Kasumi-1 (cell line): ENCODE data around the gene ANKLE2.
"Not testable (repeated sequence)": the region's sequence is repeated elsewhere in the genome, so short reads cannot be mapped to it uniquely, and the experiment has no call there.

ENCODE experiments used
- DNase-seq, 2 experiments: peaks; one replicate each; lab custom pipeline; 2025; lab: John Stamatoyannopoulos, UW

ANKLE2 gene

DNA sequence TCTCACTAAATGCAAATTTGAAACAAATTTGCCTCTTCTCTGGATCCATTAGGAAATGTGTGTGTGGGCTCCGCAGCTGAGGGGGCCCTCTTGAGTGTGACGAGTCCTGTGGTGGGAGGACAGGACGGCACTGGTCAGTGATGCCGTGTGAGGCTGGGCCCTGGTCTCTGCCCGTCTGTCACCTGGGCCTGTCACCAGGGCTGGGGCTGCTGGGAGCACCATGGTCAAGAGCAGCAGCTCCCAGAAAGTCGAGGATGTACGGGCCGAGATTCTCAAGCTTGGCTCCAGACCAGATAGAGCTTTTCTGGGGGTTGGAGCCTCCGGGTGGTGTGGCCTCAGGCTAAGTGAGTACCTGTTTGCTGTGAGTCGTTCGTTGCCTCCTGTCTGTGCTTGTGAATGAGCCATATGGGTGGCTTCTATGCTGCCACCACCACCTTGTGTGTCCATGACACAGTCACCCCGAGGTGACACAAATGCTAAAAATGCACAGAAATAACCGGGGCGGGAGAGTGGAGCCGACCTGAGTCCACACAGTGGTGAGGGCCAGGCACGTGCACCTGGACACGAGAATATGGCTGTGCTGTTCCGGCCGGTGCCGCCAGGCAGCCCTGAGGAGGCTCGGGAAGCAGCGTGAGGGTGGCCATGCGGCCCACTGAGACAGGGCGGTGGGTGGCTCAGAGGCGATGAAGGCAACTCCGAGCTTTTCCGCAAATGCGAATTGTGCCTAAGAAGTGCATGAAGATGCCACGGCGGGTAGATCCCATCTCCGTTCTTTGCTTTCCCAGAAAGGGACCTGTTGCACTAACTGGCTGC is 42.3 kb downstream of the ANKLE2 start:
- no peak for DNase-seq

DNA sequence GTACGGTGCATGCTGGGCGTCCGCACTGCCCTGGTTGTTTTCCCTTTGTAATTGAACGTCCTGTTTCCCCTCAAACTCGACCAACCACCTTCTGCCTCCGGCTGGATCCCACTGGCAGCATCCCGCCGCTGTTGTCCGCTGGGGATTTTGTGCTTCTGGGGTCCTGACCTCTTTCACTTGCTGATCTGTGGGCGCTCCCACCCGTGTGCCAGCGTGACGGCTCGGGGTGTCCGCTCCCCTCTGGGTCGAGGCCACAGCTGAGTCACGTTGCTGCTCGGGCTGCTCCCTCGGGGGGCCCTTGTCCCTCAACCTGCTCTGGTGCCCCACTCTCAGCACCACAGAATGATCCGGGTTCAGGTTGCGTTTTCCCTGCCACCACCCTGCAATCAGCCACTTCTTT is 43.0 kb downstream of the ANKLE2 start:
- no peak for DNase-seq

DNA sequence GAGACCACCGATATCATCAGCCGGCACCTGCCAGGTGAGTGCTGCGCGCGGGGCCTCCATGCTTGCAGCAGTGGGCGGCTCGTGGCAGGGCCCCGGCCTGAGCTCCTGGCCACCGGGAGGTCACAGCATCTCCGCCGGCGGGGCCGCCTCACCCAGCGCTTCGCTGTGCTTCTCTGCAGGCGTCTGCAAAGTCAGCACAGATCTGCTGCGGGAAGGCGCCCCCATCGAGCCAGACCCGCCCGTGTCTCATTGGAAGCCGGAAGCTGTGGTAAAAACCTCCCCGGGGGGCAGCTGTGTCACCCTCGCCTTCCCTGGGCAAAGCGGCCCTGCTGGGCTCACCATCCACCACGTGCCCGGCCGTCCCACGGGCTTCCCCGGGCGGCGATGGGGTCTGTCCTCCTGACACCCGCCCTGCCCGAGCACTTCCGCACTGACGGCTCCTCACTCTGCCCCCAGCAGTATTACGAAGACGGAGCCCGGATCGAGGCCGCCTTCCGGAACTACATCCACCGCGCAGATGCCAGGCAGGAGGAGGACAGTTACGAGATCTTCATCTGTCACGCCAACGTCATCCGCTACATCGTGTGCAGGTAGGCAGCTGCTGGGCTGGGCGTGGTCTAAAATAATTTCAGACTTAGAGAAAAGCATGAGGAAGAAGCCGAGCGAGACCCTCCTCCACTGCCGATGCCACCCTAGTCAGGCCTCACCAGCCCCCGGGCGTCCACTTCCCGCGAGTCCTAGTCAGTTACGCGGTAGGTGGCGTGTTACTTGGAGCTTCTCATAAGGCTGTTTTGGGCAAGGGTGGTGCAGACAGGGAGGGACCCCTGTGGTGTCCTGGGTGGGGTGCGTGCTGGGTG is 43.9 kb downstream of the ANKLE2 start:
- DNase-seq, result peak; percentile 77 to 88

DNA sequence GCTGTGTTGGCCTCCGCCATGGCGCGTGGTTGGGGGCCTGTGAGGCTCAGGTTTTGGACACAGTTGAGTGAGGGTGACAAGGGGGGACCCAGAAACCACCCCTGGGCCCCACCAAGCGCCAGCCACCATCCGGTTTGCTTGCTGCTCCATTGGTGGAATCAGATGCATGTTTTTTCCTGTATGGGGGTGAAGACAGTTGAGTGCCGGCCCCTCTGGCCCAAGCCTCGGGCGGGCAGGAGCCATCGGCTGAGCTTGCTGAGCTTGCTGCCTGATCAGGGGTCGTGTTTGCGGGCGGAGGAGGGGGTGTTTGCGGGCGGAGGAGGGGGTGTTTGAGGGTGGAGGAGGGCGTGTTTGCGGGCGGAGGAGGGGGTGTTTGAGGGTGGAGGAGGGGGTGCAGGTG is 44.6 kb downstream of the ANKLE2 start:
- DNase-seq, result no peak

DNA sequence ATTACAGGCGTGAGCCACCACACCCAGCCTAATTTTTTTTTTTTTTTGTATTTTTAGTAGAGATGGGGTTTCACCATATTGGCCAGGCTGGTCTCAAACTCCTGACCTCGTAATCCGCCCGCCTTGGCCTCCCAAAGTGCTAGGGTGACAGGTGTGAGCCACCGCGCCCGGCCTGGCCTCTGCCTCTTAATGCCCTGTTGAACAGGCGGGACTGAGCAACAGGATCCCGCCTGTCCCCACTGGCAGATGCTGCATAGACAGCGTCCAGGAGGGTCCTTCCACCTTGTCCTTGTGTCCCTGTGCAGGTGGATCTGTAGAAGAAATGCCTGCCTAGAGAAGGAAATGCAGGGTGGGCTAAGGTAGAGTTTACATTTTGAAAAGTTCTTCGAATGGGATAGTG is 45.3 kb downstream of the ANKLE2 start:
- DNase-seq, result no peak

DNA sequence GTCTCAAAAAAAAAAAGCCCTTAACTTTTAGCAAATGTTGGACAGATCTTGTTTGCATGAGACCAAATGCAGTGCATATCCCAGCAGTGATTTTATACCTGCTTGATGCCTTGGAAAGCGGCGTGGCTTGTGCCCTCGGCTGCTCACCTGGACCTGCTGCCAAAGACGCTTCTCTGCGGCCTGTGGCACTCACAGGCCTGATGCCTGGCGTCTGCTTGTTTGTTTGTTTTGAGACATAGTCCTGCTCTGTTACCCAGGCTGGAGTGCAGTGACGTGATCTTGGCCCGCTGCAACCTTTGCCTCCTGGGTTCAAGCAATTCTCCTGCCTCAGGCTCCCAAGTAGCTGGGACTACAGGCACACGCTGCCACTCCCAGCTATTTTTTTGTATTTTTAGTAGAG is 45.8 kb downstream of the ANKLE2 start:
- no peak for DNase-seq

DNA sequence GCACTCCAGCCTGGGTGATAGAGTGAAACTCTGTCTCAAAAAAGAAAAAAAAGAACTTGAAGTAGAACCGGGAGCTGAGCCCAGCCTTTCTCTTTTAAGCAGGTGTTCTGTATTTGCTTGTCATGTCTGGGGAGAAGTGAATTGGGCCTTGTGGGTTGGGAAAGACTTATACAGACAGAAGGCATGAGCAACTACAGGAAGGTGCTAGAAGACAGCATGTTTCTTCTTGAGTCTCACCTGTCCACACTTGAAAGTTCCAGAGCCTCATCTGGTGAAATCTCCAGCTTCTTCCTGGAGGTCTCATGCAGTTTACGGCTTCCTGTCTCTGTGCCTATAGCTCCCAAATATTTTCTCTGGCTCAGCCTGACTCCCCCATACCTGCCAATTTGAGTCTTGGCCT is 48.5 kb downstream of the ANKLE2 start:
- no peak for DNase-seq

DNA sequence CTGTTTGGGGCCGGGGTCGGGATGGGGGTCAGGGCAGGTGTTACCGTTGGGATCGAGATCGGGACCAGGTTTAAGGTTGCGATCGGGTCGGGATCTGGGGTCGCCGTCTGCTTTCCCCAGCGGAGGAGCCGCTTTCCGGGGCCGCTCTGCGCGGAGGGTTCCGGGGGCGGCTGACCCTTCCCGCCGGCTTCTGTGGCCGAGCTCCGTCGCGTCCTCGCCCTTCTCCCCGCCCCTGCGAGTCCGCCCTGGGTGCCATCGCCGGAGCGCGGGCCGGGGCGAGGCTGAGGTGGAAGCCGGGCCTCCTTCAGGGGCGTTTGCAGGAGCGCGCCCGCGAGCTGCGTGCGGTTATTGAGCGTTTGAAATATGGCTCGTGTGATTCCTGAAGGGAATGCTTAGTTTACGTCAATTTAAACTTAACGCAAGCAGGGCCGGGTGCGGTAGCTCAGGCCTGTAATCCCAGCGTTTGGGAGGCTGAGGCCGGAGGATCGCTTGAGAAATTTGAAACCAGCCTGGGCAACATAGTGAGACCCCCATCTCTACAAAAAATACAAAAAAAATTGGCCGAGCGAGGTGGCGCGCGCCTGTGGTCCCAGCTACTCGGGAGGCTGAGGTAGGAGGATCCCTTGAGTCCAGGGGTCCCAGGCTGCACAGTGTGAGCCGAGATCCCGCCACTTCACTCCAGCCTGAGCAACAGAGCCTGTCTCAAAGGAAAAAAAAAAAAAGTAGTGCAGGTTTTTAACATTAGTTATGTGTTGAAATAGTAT is 50.4 kb downstream of the ANKLE2 start:
- DNase-seq, result no peak

DNA sequence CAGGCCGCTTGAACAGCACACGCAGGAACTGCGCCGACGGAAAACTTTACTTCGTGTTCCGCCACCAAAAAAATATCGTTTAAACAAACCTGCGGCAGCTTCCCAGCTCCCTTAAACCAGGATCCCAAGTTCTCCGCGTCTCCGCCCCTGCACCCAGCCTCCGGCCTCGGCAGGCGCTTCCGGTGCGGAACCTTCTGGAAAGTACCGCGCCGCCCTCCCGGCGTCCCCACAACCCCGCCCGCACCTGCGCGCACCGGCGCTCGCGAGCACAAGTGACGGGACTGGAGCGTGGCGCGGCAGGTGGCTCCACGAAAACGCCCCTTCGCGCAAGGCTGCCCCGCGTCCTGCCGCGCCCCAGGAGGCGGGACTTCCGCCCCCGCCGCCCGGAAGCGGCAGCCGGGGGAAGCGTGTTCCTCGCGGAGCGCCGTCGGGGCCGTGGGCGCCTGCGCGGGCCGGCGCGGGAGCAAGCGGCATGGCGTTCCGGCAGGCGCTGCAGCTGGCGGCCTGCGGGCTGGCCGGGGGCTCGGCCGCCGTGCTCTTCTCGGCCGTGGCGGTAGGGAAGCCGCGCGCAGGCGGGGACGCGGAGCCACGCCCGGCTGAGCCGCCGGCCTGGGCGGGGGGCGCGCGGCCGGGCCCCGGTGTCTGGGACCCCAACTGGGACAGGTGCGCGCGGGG is 51.1 kb downstream of the ANKLE2 start, which contains the start of gene PGAM5:
Gene PGAM5, plus strand, starts transcription at position 438 of the 675 bp plus-strand sequence. Its CDS starts 35 bp downstream, at position 473.
- peak; percentile 73 to 75 for DNase-seq

DNA sequence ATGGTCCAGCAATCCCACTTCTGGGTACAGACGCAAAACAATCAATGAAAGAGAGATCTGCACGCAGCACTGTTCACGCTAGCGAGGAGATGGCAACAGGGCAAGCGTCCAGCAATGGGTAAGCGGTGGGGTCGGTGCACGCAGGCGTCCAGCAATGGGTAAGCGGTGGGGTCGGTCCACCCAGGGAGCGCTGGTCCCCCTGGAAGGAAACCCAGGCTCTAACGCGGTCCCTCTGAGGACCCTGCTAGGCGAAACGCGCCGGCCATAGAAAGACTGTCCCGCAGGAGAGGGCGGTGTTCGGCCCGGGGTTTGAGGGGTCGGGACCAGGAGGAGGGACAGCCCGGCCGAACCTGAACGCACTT is 51.6 kb downstream of the ANKLE2 start:
- peak in 1 of 2 experiments; percentile 54 for DNase-seq

DNA sequence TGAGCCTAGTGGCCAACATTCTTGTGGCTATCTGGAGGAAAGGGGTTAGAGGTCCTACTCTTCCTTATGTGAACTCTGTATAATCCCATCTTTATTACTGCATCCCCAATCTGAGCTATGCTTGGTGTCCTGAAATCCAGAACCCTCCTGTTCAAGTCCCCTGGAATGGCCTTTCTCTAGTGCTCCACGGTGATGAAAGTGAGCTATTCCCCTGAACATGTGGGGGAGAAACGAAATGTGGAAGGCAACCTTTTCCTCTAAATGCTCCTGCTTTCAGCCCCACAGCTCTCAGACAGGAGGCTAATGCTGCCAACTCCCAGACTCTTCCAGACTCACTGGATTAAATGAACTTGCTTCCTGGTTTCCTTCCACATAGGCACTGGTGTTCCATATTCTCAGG is 53.5 kb downstream of the ANKLE2 start:
- no peak for DNase-seq

DNA sequence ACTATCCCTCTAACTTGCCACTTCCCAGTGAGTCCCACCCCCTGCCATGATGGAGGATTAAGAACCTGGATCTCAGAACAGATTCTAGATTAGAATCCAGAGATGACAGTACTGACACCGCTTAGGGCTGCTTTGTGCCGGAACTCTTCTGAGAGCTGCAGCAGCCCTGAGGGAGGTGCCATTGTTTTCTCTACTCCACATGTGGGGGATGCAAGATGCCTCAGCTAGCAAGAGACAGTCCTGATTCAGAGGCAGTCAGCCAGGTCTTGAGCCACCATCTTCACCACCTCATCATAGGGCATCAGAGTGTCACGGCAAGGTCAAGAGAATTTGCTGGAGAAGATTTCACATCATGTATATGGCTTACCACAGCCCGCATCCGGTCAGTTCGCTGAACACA is 54.4 kb downstream of the ANKLE2 start:
- no peak for DNase-seq

DNA sequence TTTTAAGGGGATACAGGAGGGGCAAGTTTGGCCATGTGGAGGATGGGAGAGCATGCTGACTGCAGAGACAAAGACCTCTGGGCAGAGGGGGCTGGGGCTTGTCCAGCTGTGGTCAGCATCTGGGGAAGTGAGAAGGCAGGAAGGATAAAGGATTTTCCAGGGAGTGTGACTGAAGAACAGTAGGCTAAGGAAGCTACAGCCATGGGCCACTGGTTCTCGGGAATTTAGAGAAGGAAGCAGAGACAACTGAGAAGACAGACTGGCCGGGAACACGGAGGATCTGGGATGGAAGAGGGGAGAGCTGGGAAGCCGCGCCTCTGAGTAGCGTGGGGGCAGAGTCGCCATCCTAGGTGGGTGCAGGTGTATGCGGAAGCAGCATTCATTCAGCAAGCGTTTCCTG is 58.0 kb downstream of the ANKLE2 start:
- DNase-seq, result no peak

DNA sequence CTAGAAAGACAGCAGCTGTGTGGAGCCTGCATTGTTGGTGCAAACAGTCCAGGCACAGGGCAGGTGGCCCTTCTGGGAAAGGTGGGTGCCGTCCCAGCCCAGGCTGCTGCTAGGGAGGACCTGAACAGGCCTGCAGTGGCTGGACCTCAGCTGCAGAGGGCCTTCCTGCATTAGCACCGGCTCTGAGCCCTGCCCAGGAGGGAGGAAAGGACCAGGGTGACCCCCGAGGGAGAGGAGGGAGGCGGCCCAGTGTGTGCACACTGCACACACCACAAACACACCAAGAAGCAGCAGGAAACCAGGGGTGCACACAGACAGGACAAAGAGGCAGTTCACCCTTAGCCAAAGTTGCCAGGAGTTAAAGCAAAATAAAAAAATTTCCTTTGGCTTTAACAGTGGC is 59.0 kb downstream of the ANKLE2 start:
- no peak for DNase-seq

DNA sequence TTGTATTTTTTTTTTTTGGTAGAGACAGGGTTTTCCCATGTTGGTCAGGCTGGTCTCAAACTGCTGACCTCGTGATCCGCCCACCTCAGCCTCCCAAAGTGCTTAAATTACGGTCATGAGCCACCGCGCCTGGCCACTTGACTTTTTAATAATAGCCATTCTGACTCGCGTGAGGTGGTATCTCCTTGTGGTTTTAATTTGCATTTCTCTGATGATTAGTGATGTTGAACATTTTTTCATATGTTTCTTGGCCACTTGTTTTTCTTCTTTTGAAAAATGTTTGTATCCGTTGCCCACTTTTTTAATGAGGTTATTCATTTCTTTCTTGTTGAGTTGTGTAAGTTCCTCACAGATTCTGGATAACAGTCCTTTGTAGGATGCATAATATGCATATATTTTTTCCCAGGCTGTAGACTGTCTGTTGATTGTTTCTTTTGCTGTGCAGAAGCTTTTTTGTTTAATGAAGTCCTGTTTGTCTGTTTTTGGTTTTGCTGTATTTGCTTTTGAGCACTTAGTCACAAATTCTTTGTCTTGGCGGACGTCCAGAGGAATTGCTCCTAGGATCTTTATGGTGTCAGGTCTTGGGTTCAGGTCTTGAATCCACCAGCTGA is 61.3 kb downstream of the ANKLE2 start:
- no peak for DNase-seq

DNA sequence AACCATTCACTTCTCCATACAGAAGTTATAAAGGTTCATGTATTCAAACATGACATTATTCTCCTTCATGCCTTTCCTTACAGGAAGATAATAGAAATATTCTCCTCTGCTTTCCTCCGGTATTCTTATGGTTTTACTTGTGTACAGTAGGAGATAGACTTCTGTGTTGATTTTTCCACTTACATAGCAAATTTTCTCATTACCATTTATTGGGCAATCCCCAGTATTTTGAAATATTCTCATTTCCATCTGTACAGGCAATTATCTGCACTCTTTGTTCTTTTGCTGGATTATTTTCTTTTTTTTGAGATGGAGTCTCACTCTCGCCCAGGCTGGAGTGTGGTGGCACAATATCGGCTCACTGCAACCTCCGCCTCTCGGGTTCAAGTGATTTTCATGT is 63.3 kb downstream of the ANKLE2 start:
- DNase-seq, result no peak

DNA sequence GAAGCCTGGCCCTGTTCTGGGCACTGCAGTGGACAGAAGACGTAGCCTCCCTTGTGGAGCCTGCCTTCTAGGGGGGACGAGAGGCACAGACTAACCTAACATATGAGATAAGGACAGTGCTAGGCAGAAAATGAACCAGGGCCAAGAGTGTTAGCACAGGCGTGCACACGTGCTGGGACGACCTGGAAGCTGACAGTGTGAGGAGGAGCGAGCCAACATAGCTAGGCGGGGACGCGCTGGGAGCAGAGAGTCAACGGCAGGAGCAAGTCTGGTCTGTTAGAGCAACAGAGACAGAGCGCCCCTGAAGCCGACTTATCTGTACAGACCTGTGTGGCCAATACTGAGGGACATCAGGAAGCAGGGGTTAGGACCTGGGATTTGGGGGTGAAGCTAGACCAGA is 66.2 kb downstream of the ANKLE2 start:
- no peak for DNase-seq

DNA sequence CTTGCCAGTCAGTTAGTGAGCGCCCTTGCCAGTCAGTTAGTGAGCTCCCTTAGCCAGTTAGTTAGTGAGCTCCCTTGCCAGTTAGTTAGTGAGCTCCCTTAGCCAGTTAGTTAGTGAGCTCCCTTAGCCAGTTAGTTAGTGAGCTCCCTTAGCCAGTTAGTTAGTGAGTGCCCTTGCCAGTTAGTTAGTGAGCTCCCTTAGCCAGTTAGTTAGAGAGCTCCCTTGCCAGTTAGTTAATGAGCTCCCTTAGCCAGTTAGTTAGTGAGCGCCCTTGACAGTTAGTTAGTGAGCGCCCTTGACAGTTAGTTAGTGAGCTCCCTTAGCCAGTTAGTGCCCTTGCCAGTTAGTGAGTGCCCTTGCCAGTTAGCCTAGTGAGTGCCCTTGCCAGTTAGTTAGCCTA is 66.7 kb downstream of the ANKLE2 start:
- not testable (repeated sequence) for DNase-seq

DNA sequence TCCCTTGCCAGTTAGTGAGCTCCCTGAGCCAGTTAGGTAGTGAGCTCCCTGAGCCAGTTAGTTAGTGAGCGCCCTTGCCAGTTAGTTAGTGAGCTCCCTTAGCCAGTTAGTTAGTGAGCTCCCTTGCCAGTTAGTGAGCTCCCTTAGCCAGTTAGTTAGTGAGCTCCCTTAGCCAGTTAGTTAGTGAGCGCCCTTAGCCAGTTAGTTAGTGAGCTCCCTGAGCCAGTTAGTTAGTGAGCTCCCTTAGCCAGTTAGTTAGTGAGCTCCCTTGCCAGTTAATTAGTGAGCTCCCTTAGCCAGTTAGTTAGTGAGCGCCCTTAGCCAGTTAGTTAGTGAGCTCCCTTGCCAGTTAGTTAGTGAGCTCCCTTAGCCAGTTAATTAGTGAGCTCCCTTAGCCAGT is 69.6 kb downstream of the ANKLE2 start:
- not testable (repeated sequence) for DNase-seq

DNA sequence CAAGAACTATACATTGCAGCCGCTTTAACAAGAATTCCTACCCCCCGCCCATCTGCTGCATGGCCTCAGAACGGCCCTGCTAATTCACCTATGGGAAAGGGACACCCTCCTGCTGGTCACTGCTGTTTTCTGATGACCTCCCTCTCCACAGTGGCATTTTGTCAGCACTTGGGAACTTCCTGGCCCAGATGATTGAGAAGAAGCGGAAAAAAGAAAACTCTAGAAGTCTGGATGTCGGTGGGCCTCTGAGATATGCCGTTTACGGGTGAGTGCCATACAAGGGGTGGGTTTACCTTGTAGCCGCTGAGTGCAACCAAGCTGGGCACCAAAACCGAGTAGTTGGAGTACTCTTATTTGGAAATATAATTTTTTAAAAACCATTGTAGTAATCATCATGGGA is 71.5 kb downstream of the ANKLE2 start:
- DNase-seq, result no peak

DNA sequence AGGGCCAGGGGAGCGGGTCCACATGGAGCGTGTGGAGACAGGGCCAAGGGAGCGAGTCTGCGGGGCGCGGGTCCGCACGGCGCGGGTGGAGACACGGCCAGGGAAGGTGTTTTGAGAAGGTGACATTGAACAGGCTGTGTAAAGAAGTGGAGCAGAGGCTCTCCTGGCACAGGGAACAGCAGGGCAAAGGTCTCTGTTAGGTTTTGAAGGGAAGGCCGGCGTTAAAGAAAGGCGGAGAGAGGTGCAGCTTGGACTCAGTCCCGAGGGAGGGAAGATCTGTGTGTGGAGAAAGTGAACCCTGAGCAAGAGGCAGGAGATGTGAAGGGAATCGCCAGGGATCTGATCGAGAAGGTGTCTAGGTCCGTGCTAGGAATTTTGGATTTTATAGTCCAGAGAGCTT is 72.4 kb downstream of the ANKLE2 start:
- DNase-seq, result no peak
